HTR-8/SVneo (cell line): Measurements from ENCODE around the gene PFKL.
"Not testable (repeated sequence)": the region's sequence is repeated elsewhere in the genome, so short reads cannot be mapped to it uniquely, and the experiment has no call there.

ENCODE experiments used
- DNase-seq: peaks from one replicate; pipeline ENCODE4 v3.0.0; 2011; ENCODE audit warnings: low spot score, mixed read lengths; ENCODE audit not compliant: insufficient read length
- FAIRE-seq: peaks from 2 replicates; lab custom pipeline; 2011; peaks lifted over from hg19 to GRCh38; lab: Jason Lieb, UNC

Gene PFKL

GRCh38 chr21:44273046-44273445 is 26.8 kb upstream of the PFKL start:
- FAIRE-seq (no peak), DNase-seq (no peak)

DNA sequence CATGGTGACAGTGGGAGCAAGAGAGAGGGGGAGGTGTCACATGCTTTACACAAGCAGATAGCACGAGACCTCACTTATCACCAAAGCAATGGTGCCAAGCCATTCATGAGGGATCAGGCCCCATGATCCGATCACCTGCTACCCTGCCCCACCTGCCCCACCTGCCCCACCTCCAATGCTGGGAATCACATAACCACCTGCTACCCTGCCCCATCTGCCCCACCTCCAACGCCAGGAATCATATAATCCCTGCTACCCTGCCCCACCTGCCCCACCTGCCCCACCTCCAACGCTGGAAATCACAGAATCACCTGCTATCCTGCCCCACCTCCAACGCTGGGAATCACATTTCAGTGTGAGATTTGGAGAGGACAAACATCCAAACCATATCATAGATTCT is 24.8 kb upstream of the PFKL start:
- FAIRE-seq (no peak), DNase-seq (no peak)

- DNase-seq (no peak), FAIRE-seq (no peak)
Measured at GRCh38 chr21:44279354-44280260, 20.2 kb upstream of the PFKL start.

GRCh38 chr21:44281801-44282200 is 18.1 kb upstream of the PFKL start:
- DNase-seq: no peak
- FAIRE-seq: no peak

GRCh38 chr21:44282370-44282769 is 17.5 kb upstream of the PFKL start:
- DNase-seq (no peak), FAIRE-seq (no peak)

DNA sequence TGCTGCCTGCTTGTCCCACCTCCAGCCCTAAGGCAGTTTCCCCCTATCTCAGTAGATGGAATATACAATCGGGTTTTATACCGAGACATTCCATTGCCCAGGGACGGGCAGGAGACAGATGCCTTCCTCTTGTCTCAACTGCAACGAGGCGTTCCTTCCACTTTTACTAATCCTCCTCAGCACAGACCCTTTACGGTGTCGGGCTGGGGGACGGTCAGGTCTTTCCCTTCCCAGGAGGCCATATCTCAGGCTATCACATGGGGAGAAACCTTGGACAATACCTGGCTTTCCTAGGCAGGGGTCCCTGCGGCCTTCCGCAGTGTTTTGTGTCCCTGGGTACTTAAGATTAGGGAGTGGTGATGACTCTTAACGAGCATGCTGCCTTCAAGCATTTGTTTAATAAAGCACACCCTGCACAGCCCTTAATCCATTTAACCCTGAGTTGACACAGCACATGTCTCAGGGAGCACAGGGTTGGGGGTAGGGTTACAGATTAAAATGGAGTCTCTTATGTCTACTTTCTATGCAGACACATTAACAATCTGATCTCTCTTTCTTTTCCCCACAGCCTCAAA is 16.6 kb upstream of the PFKL start:
- FAIRE-seq: not testable (repeated sequence)

DNA sequence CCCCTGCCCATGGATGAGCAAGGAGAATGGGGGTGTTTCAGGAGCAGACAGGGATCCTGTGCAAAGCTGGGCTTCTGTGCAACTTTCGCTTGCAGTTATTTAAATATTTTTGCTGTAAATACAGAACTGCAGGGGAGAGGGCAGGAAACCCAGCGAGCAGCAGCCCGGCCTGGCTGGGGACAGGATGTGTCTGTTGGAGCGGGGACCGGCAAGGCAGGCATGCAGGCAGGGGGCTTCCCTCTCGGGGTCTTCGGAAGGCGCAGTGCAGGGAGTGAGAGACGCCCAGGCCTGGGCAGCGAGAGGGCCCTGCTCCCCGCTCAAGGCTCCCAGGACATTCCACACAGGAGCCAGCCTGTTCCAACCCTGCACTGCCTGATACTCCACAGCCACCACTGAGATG is 15.9 kb upstream of the PFKL start:
- FAIRE-seq: no peak
- no peak for DNase-seq

More for the DNA sequence above, 16.6 kb upstream of the PFKL start:
- DNase-seq: not testable (repeated sequence)

- DNase-seq (no peak), FAIRE-seq (no peak)
Measured at GRCh38 chr21:44285138-44285992, 14.5 kb upstream of the PFKL start, which contains the start of gene AIRE. TSS of gene AIRE (plus strand) at chr21:44285876. CDS start at chr21:44286007, 131 bp downstream.

DNA sequence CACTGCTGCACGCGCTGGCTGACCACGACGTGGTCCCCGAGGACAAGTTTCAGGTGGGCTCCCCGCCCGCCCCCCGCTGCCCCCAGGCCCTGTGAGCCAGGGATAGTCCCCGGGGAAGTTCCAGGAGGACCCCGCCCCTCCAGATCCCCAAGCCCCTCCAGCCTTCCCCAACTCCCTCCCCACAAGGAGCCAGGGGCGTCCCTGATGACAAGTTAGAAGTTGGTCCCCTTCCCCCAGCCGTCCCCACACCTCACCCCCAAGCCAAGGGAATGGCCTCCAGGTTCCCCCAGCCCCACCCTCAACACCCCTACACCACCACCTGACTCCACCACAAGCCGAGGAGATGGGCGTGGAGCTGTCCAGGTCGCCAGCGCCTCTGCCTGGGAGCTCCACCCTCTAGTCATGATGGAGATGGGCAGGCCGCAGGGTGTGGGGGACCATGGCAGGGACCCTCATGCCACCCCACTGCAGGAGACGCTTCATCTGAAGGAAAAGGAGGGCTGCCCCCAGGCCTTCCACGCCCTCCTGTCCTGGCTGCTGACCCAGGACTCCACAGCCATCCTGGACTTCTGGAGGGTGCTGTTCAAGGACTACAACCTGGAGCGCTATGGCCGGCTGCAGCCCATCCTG is 13.7 kb upstream of the PFKL start:
- FAIRE-seq (no peak), DNase-seq (no peak)

GRCh38 chr21:44286716-44287632 is 12.9 kb upstream of the PFKL start:
- FAIRE-seq (no peak), DNase-seq (no peak)

- DNase-seq (no peak), FAIRE-seq (no peak)
Measured at GRCh38 chr21:44288251-44289110, 11.4 kb upstream of the PFKL start.

DNA sequence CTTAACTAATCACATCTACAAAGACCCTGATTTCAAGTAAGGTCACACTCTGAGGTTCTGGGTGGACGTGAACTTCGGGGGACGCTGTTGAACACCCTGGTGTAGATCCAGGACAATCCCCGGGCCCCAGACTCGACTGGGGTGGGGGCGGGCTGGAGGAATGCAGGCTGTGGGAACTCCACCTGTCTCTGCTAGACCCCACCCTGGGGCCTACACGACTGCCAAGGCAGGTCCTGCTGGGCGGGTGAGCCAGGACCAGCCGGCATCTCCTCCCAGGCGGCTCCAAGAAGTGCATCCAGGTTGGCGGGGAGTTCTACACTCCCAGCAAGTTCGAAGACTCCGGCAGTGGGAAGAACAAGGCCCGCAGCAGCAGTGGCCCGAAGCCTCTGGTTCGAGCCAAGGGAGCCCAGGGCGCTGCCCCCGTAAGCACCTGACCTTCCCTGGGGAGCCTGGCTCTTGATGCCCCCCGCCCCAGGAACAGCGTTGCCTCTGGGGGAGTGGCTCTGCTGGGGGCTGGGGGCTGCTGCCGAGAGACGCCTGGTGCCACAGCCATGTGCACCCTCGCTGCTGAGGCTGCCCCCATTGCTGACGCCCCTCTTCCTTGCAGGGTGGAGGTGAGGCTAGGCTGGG is 10.4 kb upstream of the PFKL start:
- DNase-seq (no peak), FAIRE-seq (no peak)

DNA sequence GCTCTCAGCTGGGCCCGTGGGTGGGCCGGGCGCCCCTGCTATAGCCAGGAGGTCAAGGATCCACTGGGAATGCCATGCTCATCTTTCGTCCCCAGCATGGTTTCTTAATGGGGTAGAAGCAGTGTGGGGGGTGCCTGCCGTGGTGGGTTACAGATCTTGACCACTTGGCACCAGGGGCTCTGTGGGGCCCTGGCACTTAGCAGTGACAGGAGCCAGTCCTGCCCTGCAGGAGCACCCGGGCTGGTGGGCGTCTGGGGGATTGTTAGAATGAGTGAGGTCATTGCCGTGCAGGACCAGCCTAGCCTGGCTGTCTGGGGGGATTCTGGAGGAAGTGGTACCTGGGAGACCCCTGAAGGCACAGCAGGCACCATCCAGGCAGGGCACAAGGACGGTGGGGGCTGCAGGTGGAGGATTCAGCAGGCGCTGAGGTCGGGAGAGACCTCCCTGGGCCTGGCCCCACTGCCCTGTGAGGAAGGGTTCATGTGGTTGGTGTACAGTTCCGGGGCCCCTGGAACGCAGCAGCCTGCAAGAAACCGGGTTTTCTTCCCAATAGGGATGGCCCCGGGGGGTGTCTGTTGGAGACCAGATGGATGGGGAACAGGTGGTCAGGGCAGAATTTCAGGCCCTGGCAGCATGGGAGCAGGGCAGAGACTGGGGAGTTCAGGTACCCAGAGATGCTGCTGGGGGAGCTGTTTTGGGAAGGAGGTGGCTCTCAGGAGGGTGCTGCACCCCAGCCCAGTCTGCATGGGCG is 9.4 kb upstream of the PFKL start:
- no peak for DNase-seq
- no peak for FAIRE-seq

- DNase-seq (no peak), FAIRE-seq (no peak)
Measured at GRCh38 chr21:44291078-44291935, 8.5 kb upstream of the PFKL start.

GRCh38 chr21:44291936-44292811 is 7.7 kb upstream of the PFKL start:
- DNase-seq (no peak), FAIRE-seq (no peak)
